ENCODE data around the gene S100A14.

S100A14 gene

DNA sequence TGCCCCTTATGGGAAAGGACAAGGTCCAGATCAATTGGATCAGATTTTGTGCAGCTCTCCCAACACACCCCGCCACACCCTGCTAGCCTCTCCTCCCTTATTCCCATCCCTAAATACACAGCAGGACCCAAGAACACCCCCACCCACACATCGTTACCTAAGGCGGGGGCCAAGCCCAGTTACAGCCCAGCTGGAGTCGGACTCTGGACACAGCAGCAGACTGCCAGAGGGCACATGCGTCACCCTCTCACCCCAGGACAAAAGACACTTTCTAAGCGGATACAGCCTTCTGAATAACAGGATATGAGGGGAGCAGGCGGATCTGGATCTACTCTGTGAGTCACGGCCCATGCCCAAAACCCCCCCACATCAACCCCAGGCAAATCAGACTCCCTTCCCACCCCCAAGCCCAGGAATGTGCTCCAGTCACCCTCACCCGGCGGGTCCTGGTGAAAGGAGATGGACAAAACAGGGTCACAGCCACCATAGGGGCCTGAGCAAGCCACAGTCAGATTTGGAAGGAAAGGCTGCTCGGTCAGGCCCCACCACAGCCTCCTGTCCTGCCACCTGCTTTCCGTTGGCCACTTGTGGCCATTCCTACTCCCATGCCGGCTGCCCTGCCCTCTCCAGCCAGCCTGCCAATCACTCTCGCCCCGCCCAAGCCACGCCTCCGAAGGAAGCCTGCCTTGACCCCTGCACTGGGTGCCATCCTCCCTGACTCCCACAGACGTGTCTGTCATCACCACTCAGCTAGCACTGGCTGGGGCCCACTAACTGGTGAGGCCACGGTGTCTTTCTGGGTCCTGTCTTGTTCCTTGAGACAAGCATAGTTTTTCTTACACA lies 7.2 kb downstream of the S100A14 start:
- no peak for TF ChIP-seq CTCF (conservative IDR thresholded peaks at IDR 0.05; ENCODE audit: low read depth, low read length)
- H4K20me1 ChIP-seq (ENCODE audit: insufficient read depth): no peaks in the 10 kb centered on the region
- H3K27me3 ChIP-seq (ENCODE audit: insufficient read depth, low read depth): 0 out of 2 replicates have a peak, but pooled peaks cover 3% of the 10 kb centered on the region
- H3K4me3 ChIP-seq (IDR thresholded peaks at IDR 0.05; ENCODE audit: insufficient read depth, low read depth, low read length): no peak overlapping the region
- H3K9ac ChIP-seq: no peak overlapping the region
- H3K4me1 ChIP-seq (ENCODE audit: low read depth, poor library complexity, severe bottlenecking): no peaks in the 10 kb centered on the region
- H3K27ac ChIP-seq: no peak overlapping the region
- H3K79me2 ChIP-seq (ENCODE audit: insufficient read depth, low read depth): no peaks in the 10 kb centered on the region
- no peaks in the 10 kb centered on the region for H3K36me3 ChIP-seq (ENCODE audit: insufficient read depth)
- no peak overlapping the region for H3K4me2 ChIP-seq
- H2AFZ ChIP-seq (ENCODE audit: low read depth): no peak overlapping the region

DNA sequence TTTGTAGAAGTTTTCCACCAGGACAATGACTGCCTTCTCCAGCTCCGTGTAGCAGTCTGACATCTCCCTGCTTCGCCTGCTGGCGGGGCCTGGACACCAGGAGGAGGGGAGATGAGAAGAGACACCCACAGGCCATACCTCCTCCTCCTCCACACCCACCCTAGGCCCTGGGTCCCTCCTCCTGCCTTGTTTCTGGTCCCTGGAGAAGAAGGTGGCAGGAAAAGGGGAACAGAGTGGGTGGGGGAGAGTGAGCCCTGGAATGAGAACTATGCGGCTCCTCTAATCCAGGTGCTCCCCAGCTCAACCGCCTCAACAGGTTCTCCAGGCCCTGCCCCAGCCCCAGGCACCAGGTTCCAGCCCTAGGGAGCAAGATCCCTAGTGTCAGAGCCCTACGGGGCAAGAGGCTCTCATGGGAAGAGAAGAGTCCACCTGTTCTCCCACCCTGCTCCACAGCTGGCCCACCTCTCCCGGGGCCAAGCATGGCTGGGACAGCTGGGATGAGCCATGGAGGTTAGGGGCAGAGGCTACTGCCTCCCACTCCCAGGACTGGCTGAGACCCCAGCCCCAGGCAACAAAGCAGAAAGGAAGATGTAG lies 7.9 kb downstream of the S100A14 start:
- no peak overlapping the region for H3K27ac ChIP-seq
- H3K9ac ChIP-seq: no peak overlapping the region
- H3K27me3 ChIP-seq (ENCODE audit: insufficient read depth, low read depth): 0 out of 2 replicates have a peak, but pooled peaks cover 3% of the 10 kb centered on the region
- H4K20me1 ChIP-seq (ENCODE audit: insufficient read depth): no peaks in the 10 kb centered on the region
- TF ChIP-seq CTCF (conservative IDR thresholded peaks at IDR 0.05; ENCODE audit: low read depth, low read length): no peak
- H3K4me3 ChIP-seq (IDR thresholded peaks at IDR 0.05; ENCODE audit: insufficient read depth, low read depth, low read length): no peak overlapping the region
- H3K36me3 ChIP-seq (ENCODE audit: insufficient read depth): no peaks in the 10 kb centered on the region
- H3K4me1 ChIP-seq (ENCODE audit: low read depth, poor library complexity, severe bottlenecking): no peaks in the 10 kb centered on the region
- no peaks in the 10 kb centered on the region for H3K79me2 ChIP-seq (ENCODE audit: insufficient read depth, low read depth)
- H3K4me2 ChIP-seq: no peak overlapping the region
- no peak overlapping the region for H2AFZ ChIP-seq (ENCODE audit: low read depth)

DNA sequence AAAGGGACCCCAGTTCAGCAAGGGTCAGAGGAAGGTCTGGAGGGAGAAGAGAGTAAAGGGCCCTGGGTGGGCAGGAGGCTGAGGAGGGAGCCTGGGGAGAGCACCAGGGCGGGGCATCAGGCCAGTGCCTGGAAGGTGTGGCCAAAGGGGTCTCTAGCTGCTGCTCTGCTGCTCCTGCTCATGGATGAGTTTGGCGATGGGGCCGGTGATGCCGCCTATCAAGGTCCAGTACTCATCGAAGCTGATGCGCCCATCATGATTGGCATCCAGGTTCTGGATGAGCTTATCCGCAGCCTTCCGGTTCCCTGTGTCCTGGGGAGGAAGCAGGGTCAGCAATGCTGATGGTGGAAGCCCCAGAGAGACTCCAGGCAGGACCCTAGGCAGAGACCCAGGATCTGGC lies 8.7 kb downstream of the S100A14 start:
- H3K27ac ChIP-seq: no peak overlapping the region
- 0 out of 2 replicates have a peak, but pooled peaks cover 3% of the 10 kb centered on the region for H3K27me3 ChIP-seq (ENCODE audit: insufficient read depth, low read depth)
- H3K4me3 ChIP-seq (IDR thresholded peaks at IDR 0.05; ENCODE audit: insufficient read depth, low read depth, low read length): no peak overlapping the region
- H3K4me2 ChIP-seq: no peak overlapping the region
- H4K20me1 ChIP-seq (ENCODE audit: insufficient read depth): no peaks in the 10 kb centered on the region
- H3K9ac ChIP-seq: no peak overlapping the region
- TF ChIP-seq CTCF (conservative IDR thresholded peaks at IDR 0.05; ENCODE audit: low read depth, low read length): no peak
- H2AFZ ChIP-seq (ENCODE audit: low read depth): no peak overlapping the region
- H3K4me1 ChIP-seq (ENCODE audit: low read depth, poor library complexity, severe bottlenecking): no peaks in the 10 kb centered on the region
- no peaks in the 10 kb centered on the region for H3K36me3 ChIP-seq (ENCODE audit: insufficient read depth)
- no peaks in the 10 kb centered on the region for H3K79me2 ChIP-seq (ENCODE audit: insufficient read depth, low read depth)

DNA sequence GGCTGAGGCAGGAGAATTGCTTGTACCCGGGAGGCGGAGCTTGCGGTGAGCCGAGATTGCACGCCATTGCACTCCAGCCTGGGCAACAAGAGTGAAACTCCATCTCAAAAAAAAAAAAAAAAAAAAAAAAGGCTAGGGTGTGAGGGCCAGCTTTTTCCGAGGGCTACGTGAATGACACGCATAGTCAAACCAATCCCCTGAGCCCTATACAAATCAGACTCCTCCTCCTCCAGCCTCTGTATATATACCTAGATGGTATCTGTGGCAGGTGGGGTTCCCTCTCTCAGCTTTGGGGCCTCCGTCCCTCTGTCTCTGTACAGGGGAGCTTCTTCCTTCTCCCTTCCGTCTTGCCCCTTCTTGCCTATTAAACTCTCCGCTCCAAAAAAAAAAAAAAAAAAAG lies 9.9 kb downstream of the S100A14 start:
- no peak for TF ChIP-seq CTCF (conservative IDR thresholded peaks at IDR 0.05; ENCODE audit: low read depth, low read length)
- Histone ChIP-seq H2AFZ (ENCODE audit: low read depth) (no peak overlapping the region), H3K79me2 (ENCODE audit: insufficient read depth, low read depth) (no peaks in the 10 kb centered on the region), H3K4me3 (IDR thresholded peaks at IDR 0.05; ENCODE audit: insufficient read depth, low read depth, low read length) (no peak overlapping the region), H3K36me3 (ENCODE audit: insufficient read depth) (no peaks in the 10 kb centered on the region), H3K4me1 (ENCODE audit: low read depth, poor library complexity, severe bottlenecking) (no peaks in the 10 kb centered on the region), H3K4me2 (no peak overlapping the region), H3K9ac (no peak overlapping the region), H3K27ac (no peak overlapping the region), H4K20me1 (ENCODE audit: insufficient read depth) (no peaks in the 10 kb centered on the region), H3K27me3 (ENCODE audit: insufficient read depth, low read depth) (0 out of 2 replicates have a peak, but pooled peaks cover 3% of the 10 kb centered on the region)
